ENCODE measurements around the gene TJP2.

DNA sequence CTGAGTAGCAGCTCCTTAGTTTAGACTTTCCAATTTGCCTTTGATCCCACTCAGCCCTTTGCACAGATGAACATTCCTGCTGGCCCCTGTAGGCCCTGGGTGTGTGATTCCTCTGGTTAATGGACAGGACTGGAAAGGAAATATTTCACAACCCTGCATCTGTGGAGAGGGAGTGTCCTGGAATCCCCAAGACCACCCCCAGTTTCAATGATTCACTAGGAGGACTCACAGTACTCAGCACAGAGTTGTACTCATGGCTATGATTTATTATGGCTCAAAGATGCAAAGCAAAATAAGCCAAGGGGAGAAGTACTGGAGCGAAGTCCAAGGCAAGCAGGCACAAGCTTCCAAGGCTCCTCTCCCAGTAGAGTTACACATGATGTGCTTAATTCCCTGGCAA, 42.4 kb upstream of the TJP2 start:
- TF ChIP-seq CTCF (IDR thresholded peaks at IDR 0.05; ENCODE audit: extremely low read depth in 1 of 2, insufficient read depth in 1 of 2, low read depth in 1 of 2, low read length in 2 of 2) = no peak
- TF ChIP-seq EZH2 (IDR thresholded peaks at IDR 0.05; ENCODE audit: borderline replicate concordance, low read depth, low read length, severe bottlenecking) = no peak
- no peak for TF ChIP-seq POLR2A (IDR thresholded peaks at IDR 0.05; ENCODE audit: low read depth, low read length)
- no peak for TF ChIP-seq POLR2AphosphoS5 (IDR thresholded peaks at IDR 0.05; ENCODE audit: insufficient read depth, low read depth, low read length)
- no peak for TF ChIP-seq JUN (IDR thresholded peaks at IDR 0.05; ENCODE audit: borderline replicate concordance, insufficient read depth, insufficient read length, low read depth)
- TF ChIP-seq MAX (IDR thresholded peaks at IDR 0.05; ENCODE audit: insufficient read depth, insufficient read length) = no peak
- TF ChIP-seq GATA2 (IDR thresholded peaks at IDR 0.05; ENCODE audit: insufficient read depth, insufficient read length, low read depth, low read length) = no peak

Data from endothelial cell of umbilical vein (primary cell).